ENCODE measurements around the gene CERK.

The CERK gene

GRCh38 chr22:46678785-46679700 is 59.0 kb downstream of the CERK start:
- no peak overlapping the region for H3K4me3 ChIP-seq (ENCODE audit: low read depth, low read length)
- no peak for DNase-seq (ENCODE audit: low read depth)
- no peak for TF ChIP-seq CTCF (IDR thresholded peaks at IDR 0.05; ENCODE audit: control insufficient read depth, extremely low read depth, insufficient read depth)

- no peak overlapping the region for H3K4me3 ChIP-seq (ENCODE audit: low read depth, low read length)
- no peak for DNase-seq (ENCODE audit: low read depth)
- no peak for TF ChIP-seq CTCF (IDR thresholded peaks at IDR 0.05; ENCODE audit: control insufficient read depth, extremely low read depth, insufficient read depth)
Measured at GRCh38 chr22:46678003-46678657, 59.9 kb downstream of the CERK start.

- TF ChIP-seq CTCF (IDR thresholded peaks at IDR 0.05; ENCODE audit: control insufficient read depth, extremely low read depth, insufficient read depth) = no peak
- no peak overlapping the region for H3K4me3 ChIP-seq (ENCODE audit: low read depth, low read length)
- no peak for DNase-seq (ENCODE audit: low read depth)
Measured at GRCh38 chr22:46677323-46678002, 60.6 kb downstream of the CERK start.

- no peak overlapping the region for H3K4me3 ChIP-seq (ENCODE audit: low read depth, low read length)
- no peak for DNase-seq (ENCODE audit: low read depth)
- no peak for TF ChIP-seq CTCF (IDR thresholded peaks at IDR 0.05; ENCODE audit: control insufficient read depth, extremely low read depth, insufficient read depth)
Measured at GRCh38 chr22:46676881-46677280, 61.2 kb downstream of the CERK start.

GRCh38 chr22:46676479-46676878 is 61.6 kb downstream of the CERK start:
- H3K4me3 ChIP-seq (ENCODE audit: low read depth, low read length) = no peak overlapping the region
- TF ChIP-seq CTCF (IDR thresholded peaks at IDR 0.05; ENCODE audit: control insufficient read depth, extremely low read depth, insufficient read depth) = no peak
- no peak for DNase-seq (ENCODE audit: low read depth)

- DNase-seq (ENCODE audit: low read depth) = no peak
- TF ChIP-seq CTCF (IDR thresholded peaks at IDR 0.05; ENCODE audit: control insufficient read depth, extremely low read depth, insufficient read depth) = no peak
- H3K4me3 ChIP-seq (ENCODE audit: low read depth, low read length) = no peak overlapping the region
Measured at GRCh38 chr22:46675938-46676337, 62.1 kb downstream of the CERK start.

All from LNCaP clone FGC (cell line).